ENCODE data around the gene TMEM50B. TPM values are rescaled to one million over a fixed set of nuclear protein-coding genes. Genes with fewer than 3 reads are reported as not detected.
"Not testable (repeated sequence)": the region's sequence is repeated elsewhere in the genome, so short reads cannot be mapped to it uniquely, and the experiment has no call there.

Gene TMEM50B
- total RNA-seq, 1 donor from 2014 or later, result 24.5 TPM

GRCh38 chr21:33455686-33456446 is 23.9 kb downstream of the TMEM50B start:
- no peak overlapping the region for H3K4me3 ChIP-seq (ENCODE audit: low read length in 3 of 3)
- H3K27ac ChIP-seq (ENCODE audit: low read depth, low read length), result no peak overlapping the region
- no peak overlapping the region for H3K9ac ChIP-seq (ENCODE audit: low read depth in 1 of 3, low read length in 3 of 3)
- peaks cover 0 to 2% (median 0%) of the 10 kb centered on the region in 3 donors for H3K4me1 ChIP-seq (ENCODE audit: control insufficient read depth in 3 of 3, insufficient read depth in 3 of 3, low read length in 3 of 3)
- no peaks in the 10 kb centered on the region for H3K27me3 ChIP-seq (ENCODE audit: control insufficient read depth in 3 of 3, insufficient read depth in 3 of 3, low read length in 3 of 3)
- H3K36me3 ChIP-seq (ENCODE audit: control insufficient read depth in 3 of 3, insufficient read depth in 3 of 3, low read length in 3 of 3), result peaks cover 15 to 27% (median 23%) of the 10 kb centered on the region in 3 donors
- no peaks in the 10 kb centered on the region for H3K9me3 ChIP-seq (ENCODE audit: control insufficient read depth in 3 of 3, low read length in 3 of 3)

DNA sequence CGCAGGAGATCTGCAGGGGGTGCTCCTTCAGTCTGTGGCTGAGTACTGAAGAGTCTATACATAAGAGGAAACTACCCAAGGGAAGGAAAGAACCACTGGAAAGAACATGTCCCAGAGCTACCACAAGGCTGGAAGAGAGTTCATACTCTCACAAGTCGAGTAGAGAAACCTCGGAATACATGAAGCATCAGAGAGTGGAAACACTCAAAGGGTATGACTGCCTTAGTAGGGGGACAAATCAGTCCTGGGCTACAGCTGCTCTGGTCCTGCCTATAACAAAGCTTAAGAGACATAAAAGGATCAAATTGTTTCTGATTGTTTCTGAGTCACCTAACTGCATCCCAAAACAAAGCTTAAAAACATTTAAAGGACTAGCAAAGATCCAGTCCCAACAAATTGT is 27.4 kb downstream of the TMEM50B start:
- H3K9me3 ChIP-seq (ENCODE audit: control insufficient read depth in 3 of 3, low read length in 3 of 3), result no peaks in the 10 kb centered on the region
- no peak overlapping the region for H3K27ac ChIP-seq (ENCODE audit: low read depth, low read length)
- H3K4me3 ChIP-seq (ENCODE audit: low read length in 3 of 3), result no peak overlapping the region
- H3K27me3 ChIP-seq (ENCODE audit: control insufficient read depth in 3 of 3, insufficient read depth in 3 of 3, low read length in 3 of 3), result no peaks in the 10 kb centered on the region
- H3K36me3 ChIP-seq (ENCODE audit: control insufficient read depth in 3 of 3, insufficient read depth in 3 of 3, low read length in 3 of 3), result peaks cover 4 to 18% (median 12%) of the 10 kb centered on the region in 3 donors
- H3K9ac ChIP-seq (ENCODE audit: low read depth in 1 of 3, low read length in 3 of 3), result no peak overlapping the region
- peaks cover 0 to 2% (median 0%) of the 10 kb centered on the region in 3 donors for H3K4me1 ChIP-seq (ENCODE audit: control insufficient read depth in 3 of 3, insufficient read depth in 3 of 3, low read length in 3 of 3)

GRCh38 chr21:33451634-33452071 is 28.1 kb downstream of the TMEM50B start:
- Histone ChIP-seq H3K27me3 (ENCODE audit: control insufficient read depth in 3 of 3, insufficient read depth in 3 of 3, low read length in 3 of 3) (no peaks in the 10 kb centered on the region), H3K4me1 (ENCODE audit: control insufficient read depth in 3 of 3, insufficient read depth in 3 of 3, low read length in 3 of 3) (peaks cover 0 to 2% (median 0%) of the 10 kb centered on the region in 3 donors), H3K9me3 (ENCODE audit: control insufficient read depth in 3 of 3, low read length in 3 of 3) (no peaks in the 10 kb centered on the region), H3K36me3 (ENCODE audit: control insufficient read depth in 3 of 3, insufficient read depth in 3 of 3, low read length in 3 of 3) (peaks cover 4 to 18% (median 17%) of the 10 kb centered on the region in 3 donors), H3K4me3 (ENCODE audit: low read length in 3 of 3) (no peak overlapping the region), H3K9ac (ENCODE audit: low read depth in 1 of 3, low read length in 3 of 3) (no peak overlapping the region), H3K27ac (ENCODE audit: low read depth, low read length) (no peak overlapping the region)

DNA sequence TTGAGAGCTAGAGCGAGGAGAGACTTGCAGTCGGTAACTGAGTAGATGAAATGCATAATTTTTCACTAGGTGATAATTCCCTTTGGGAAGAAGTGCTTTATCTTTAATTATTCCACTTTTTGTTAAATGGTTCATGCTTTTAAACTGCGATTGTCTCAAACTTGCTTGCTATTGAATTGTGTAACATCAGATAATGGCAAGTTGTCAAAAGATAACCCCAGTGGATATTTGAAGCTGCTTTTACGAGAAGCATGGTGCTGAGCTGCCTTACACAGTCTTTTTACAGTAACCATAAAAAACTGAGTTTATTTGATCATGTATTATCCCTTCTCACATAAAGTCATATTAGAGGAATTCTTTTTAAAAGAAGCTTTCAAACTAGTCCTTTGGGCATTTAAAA is 30.2 kb downstream of the TMEM50B start:
- Histone ChIP-seq H3K4me3 (ENCODE audit: low read length in 3 of 3) (no peak overlapping the region), H3K4me1 (ENCODE audit: control insufficient read depth in 3 of 3, insufficient read depth in 3 of 3, low read length in 3 of 3) (peaks cover 0 to 4% (median 2%) of the 10 kb centered on the region in 3 donors), H3K27ac (ENCODE audit: low read depth, low read length) (no peak overlapping the region), H3K27me3 (ENCODE audit: control insufficient read depth in 3 of 3, insufficient read depth in 3 of 3, low read length in 3 of 3) (no peaks in the 10 kb centered on the region), H3K9ac (ENCODE audit: low read depth in 1 of 3, low read length in 3 of 3) (no peak overlapping the region), H3K36me3 (ENCODE audit: control insufficient read depth in 3 of 3, insufficient read depth in 3 of 3, low read length in 3 of 3) (peaks cover 2 to 17% (median 12%) of the 10 kb centered on the region in 3 donors), H3K9me3 (ENCODE audit: control insufficient read depth in 3 of 3, low read length in 3 of 3) (no peaks in the 10 kb centered on the region)

GRCh38 chr21:33446620-33447019 is 33.2 kb downstream of the TMEM50B start:
- H3K27me3 ChIP-seq (ENCODE audit: control insufficient read depth in 3 of 3, insufficient read depth in 3 of 3, low read length in 3 of 3); H3K9ac ChIP-seq (ENCODE audit: low read depth in 1 of 3, low read length in 3 of 3): not testable (repeated sequence)

GRCh38 chr21:33444499-33444898 is 35.3 kb downstream of the TMEM50B start:
- H3K27me3 ChIP-seq (ENCODE audit: control insufficient read depth in 3 of 3, insufficient read depth in 3 of 3, low read length in 3 of 3), result no peaks in the 10 kb centered on the region
- H3K36me3 ChIP-seq (ENCODE audit: control insufficient read depth in 3 of 3, insufficient read depth in 3 of 3, low read length in 3 of 3), result peaks cover 0 to 8% (median 5%) of the 10 kb centered on the region in 3 donors
- H3K4me1 ChIP-seq (ENCODE audit: control insufficient read depth in 3 of 3, insufficient read depth in 3 of 3, low read length in 3 of 3), result peaks cover 0 to 4% (median 0%) of the 10 kb centered on the region in 3 donors
- H3K9ac ChIP-seq (ENCODE audit: low read depth in 1 of 3, low read length in 3 of 3), result no peak overlapping the region
- no peaks in the 10 kb centered on the region for H3K9me3 ChIP-seq (ENCODE audit: control insufficient read depth in 3 of 3, low read length in 3 of 3)
- no peak overlapping the region for H3K4me3 ChIP-seq (ENCODE audit: low read length in 3 of 3)
- no peak overlapping the region for H3K27ac ChIP-seq (ENCODE audit: low read depth, low read length)

More at GRCh38 chr21:33446620-33447019, 33.2 kb downstream of the TMEM50B start:
- not testable (repeated sequence) for H3K4me1 ChIP-seq (ENCODE audit: control insufficient read depth in 3 of 3, insufficient read depth in 3 of 3, low read length in 3 of 3); H3K9me3 ChIP-seq (ENCODE audit: control insufficient read depth in 3 of 3, low read length in 3 of 3); H3K4me3 ChIP-seq (ENCODE audit: low read length in 3 of 3); H3K27ac ChIP-seq (ENCODE audit: low read depth, low read length); H3K36me3 ChIP-seq (ENCODE audit: control insufficient read depth in 3 of 3, insufficient read depth in 3 of 3, low read length in 3 of 3)

- Histone ChIP-seq H3K4me3 (ENCODE audit: low read length in 3 of 3) (no peak overlapping the region), H3K27me3 (ENCODE audit: control insufficient read depth in 3 of 3, insufficient read depth in 3 of 3, low read length in 3 of 3) (no peaks in the 10 kb centered on the region), H3K27ac (ENCODE audit: low read depth, low read length) (no peak overlapping the region), H3K9ac (ENCODE audit: low read depth in 1 of 3, low read length in 3 of 3) (no peak overlapping the region), H3K9me3 (ENCODE audit: control insufficient read depth in 3 of 3, low read length in 3 of 3) (no peaks in the 10 kb centered on the region), H3K4me1 (ENCODE audit: control insufficient read depth in 3 of 3, insufficient read depth in 3 of 3, low read length in 3 of 3) (peaks cover 0 to 4% (median 0%) of the 10 kb centered on the region in 3 donors), H3K36me3 (ENCODE audit: control insufficient read depth in 3 of 3, insufficient read depth in 3 of 3, low read length in 3 of 3) (peaks cover 3 to 16% (median 6%) of the 10 kb centered on the region in 3 donors)
Measured at GRCh38 chr21:33443194-33443593, 36.6 kb downstream of the TMEM50B start.

GRCh38 chr21:33441489-33442477 is 38.0 kb downstream of the TMEM50B start:
- Histone ChIP-seq H3K9me3 (ENCODE audit: control insufficient read depth in 3 of 3, low read length in 3 of 3) (no peaks in the 10 kb centered on the region), H3K36me3 (ENCODE audit: control insufficient read depth in 3 of 3, insufficient read depth in 3 of 3, low read length in 3 of 3) (peaks cover 14 to 23% (median 14%) of the 10 kb centered on the region in 3 donors), H3K4me3 (ENCODE audit: low read length in 3 of 3) (no peak overlapping the region), H3K27me3 (ENCODE audit: control insufficient read depth in 3 of 3, insufficient read depth in 3 of 3, low read length in 3 of 3) (no peaks in the 10 kb centered on the region), H3K4me1 (ENCODE audit: control insufficient read depth in 3 of 3, insufficient read depth in 3 of 3, low read length in 3 of 3) (peaks cover 0 to 4% (median 0%) of the 10 kb centered on the region in 3 donors), H3K27ac (ENCODE audit: low read depth, low read length) (no peak overlapping the region), H3K9ac (ENCODE audit: low read depth in 1 of 3, low read length in 3 of 3) (no peak overlapping the region)

- peaks cover 31 to 42% (median 38%) of the 10 kb centered on the region in 3 donors for H3K36me3 ChIP-seq (ENCODE audit: control insufficient read depth in 3 of 3, insufficient read depth in 3 of 3, low read length in 3 of 3)
- no peaks in the 10 kb centered on the region for H3K27me3 ChIP-seq (ENCODE audit: control insufficient read depth in 3 of 3, insufficient read depth in 3 of 3, low read length in 3 of 3)
- H3K4me1 ChIP-seq (ENCODE audit: control insufficient read depth in 3 of 3, insufficient read depth in 3 of 3, low read length in 3 of 3), result peaks cover 0 to 15% (median 9%) of the 10 kb centered on the region in 3 donors
- no peak overlapping the region for H3K27ac ChIP-seq (ENCODE audit: low read depth, low read length)
- no peak overlapping the region for H3K4me3 ChIP-seq (ENCODE audit: low read length in 3 of 3)
- no peaks in the 10 kb centered on the region for H3K9me3 ChIP-seq (ENCODE audit: control insufficient read depth in 3 of 3, low read length in 3 of 3)
- H3K9ac ChIP-seq (ENCODE audit: low read depth in 1 of 3, low read length in 3 of 3), result no peak overlapping the region
Measured at GRCh38 chr21:33437140-33437539, 42.6 kb downstream of the TMEM50B start.

All from skeletal muscle tissue (tissue), 4 donors.